ENCODE data around the gene KRTAP5-10.
"Not testable (repeated sequence)": the region's sequence is repeated elsewhere in the genome, so short reads cannot be mapped to it uniquely, and the experiment has no call there.

The KRTAP5-10 gene

GRCh38 chr11:71568704-71569349 lies 3.5 kb downstream of the KRTAP5-10 start:
- TF ChIP-seq, protein P1, sequence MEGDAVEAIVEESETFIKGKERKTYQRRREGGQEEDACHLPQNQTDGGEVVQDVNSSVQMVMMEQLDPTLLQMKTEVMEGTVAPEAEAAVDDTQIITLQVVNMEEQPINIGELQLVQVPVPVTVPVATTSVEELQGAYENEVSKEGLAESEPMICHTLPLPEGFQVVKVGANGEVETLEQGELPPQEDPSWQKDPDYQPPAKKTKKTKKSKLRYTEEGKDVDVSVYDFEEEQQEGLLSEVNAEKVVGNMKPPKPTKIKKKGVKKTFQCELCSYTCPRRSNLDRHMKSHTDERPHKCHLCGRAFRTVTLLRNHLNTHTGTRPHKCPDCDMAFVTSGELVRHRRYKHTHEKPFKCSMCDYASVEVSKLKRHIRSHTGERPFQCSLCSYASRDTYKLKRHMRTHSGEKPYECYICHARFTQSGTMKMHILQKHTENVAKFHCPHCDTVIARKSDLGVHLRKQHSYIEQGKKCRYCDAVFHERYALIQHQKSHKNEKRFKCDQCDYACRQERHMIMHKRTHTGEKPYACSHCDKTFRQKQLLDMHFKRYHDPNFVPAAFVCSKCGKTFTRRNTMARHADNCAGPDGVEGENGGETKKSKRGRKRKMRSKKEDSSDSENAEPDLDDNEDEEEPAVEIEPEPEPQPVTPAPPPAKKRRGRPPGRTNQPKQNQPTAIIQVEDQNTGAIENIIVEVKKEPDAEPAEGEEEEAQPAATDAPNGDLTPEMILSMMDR (IDR thresholded peaks at IDR 0.05), result no peak
- H3K27ac ChIP-seq, result no peak overlapping the region
- no peak overlapping the region for H3K4me3 ChIP-seq
- DNase-seq (ENCODE audit: low spot score), result no peak

DNA sequence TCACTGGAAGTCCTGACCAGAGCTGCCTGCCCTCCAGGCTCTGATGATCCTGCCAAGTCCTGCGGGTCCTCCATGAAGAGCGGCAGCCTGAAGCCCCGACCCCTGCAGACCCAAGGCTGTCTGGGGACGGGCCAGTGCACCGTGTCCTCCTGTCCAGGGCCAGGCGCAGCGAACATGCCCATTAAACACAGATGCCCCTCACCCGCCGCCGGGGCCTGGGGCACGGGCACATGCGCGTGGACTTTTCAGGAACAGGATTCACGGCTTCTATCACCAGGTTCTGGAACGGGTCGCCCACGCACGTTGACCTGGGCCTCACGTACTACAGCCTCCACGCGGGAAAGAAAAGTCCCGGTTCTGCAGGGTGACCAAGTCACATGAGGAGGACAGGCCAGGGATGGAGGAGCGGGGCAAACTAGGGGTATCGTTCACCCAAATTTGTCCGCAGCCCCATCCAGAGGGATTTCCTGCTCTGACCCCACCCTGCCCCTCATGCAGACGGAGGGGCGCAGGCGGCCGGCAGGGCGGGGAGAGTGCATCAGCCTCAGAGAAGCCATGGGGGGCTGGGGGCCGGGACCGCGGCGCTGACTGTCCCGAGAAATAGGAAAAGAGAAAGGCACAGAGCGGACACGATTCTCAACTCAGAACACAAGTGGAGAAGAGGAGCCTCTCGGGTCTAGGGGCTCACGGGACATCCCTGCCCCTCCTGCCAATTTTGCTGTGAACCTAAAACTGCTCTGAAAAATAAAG lies 5.9 kb downstream of the KRTAP5-10 start:
- not testable (repeated sequence) for H3K4me3 ChIP-seq

GRCh38 chr11:71572811-71573210 lies 7.4 kb downstream of the KRTAP5-10 start:
- Histone ChIP-seq H3K4me3 (no peak overlapping the region), H3K27ac (no peak overlapping the region)
- TF ChIP-seq, protein P1 (IDR thresholded peaks at IDR 0.05), result no peak
- no peak for DNase-seq (ENCODE audit: low spot score)

More for the DNA sequence above, 5.9 kb downstream of the KRTAP5-10 start:
- DNase-seq (ENCODE audit: low spot score); H3K27ac ChIP-seq: not testable (repeated sequence)

DNA sequence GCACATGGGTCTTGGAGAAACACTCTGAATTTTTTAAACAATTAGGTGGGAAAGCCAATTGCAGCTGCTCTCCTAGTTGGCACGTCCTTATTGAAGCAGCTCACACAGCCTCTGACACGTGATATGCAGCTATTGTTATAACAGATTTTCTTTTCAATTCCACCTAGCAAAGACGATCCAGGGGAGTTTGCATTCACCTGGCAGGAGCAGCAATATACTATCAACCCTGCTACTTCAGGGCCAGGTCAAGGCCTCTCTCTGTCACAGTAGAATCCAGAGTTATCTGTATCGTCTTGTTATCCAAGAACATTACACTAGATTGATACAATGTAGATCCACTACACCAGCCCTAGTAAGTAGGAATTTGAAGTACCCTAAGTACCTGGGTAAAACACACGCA lies 9.1 kb downstream of the KRTAP5-10 start:
- H3K4me3 ChIP-seq, result no peak overlapping the region
- TF ChIP-seq, protein P1 (IDR thresholded peaks at IDR 0.05), result no peak
- H3K27ac ChIP-seq, result no peak overlapping the region
- DNase-seq (ENCODE audit: low spot score), result no peak

DNA sequence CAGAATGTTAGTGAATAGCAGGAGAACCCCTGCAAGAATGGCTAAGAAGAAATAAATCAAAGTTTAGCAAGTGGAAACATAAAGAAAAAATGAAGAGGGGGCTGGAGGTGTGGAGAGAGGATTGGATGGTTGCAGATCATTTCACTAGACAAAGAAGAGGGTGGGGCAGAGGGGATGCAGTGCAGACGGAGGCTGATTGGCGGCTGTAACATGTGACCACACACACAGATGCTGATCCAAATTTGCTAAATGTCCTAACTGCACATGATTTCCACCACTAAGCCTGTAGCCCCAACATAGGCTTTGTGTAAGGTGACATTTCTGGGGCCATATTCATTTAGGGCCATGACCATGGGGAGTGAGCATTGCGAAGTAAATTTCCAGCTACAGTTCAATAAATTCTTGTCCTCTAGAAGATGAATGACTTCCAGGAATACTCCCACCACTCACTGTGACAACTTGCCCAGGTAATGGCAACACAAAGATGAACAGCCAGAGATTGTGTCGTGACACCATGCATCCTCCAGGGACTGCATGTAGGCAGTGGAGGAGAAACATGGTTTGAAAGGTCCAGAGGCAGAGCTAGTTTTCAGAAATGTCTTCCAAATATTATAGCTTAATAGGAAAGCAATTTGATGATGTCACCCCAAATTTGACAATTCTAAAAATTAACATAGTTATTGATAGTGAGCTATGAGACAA lies 10.5 kb downstream of the KRTAP5-10 start:
- H3K4me3 ChIP-seq, result no peak overlapping the region
- TF ChIP-seq, protein P1 (IDR thresholded peaks at IDR 0.05), result no peak
- no peak for DNase-seq (ENCODE audit: low spot score)
- H3K27ac ChIP-seq, result no peak overlapping the region

DNA sequence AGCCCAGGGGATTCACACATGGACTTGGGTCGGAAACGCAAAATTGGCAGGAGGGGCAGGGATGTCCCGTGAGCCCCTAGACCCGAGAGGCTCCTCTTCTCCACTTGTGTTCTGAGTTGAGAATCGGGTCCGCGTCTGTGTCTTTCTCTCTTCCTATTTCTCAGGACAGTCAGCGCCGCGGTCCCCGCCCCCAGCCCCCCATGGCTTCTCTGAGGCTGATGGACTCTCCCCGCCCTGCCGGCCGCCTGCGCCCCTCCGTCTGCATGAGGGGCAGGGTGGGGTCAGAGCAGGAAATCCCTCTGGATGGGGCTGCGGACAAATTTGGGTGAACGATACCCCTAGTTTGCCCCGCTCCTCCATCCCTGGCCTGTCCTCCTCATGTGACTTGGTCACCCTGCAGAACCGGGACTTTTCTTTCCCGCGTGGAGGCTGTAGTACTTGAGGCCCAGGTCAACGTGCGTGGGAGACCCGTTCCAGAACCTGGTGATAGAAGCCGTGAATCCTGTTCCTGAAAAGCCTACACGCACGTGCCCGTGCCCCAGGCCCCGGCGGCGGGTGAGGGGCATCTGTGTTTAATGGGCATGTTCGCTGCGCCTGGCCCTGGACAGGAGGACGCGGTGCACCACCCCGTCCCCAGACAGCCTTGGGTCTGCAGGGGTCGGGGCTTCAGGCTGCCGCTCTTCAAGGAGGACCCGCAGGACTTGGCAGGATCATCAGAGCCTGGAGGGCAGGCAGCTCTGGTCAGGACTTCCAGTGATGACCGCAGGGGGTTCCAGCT lies 11.5 kb downstream of the KRTAP5-10 start:
- not testable (repeated sequence) for DNase-seq (ENCODE audit: low spot score); H3K27ac ChIP-seq; H3K4me3 ChIP-seq

DNA sequence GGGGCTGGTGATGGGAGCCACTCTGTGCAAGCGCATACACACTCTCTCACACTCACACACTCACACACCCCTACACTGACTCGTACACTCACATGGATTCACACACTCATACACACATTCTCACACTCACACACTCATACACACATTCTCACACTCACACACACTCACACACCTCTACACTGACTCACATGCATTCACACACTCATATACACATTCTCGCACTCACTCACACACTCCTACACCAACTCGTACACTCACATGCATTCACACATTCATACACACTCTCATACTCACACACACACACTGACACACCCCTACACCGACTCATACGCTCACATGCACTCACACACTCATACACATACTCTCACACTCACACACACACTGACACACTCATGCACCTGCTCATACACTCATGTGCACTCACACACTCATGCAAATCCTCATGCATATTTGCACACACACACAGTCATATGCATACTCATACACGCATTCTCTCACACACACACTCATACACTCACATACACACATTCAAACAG lies 12.2 kb downstream of the KRTAP5-10 start:
- TF ChIP-seq, protein P1 (IDR thresholded peaks at IDR 0.05), result no peak
- H3K4me3 ChIP-seq, result no peak overlapping the region
- no peak for DNase-seq (ENCODE audit: low spot score)
- H3K27ac ChIP-seq, result no peak overlapping the region

GRCh38 chr11:71579513-71579912 lies 14.2 kb downstream of the KRTAP5-10 start:
- not testable (repeated sequence) for H3K4me3 ChIP-seq; DNase-seq (ENCODE audit: low spot score); H3K27ac ChIP-seq

Data from coronary artery (tissue), 2 donors.